K562 (cell line): ENCODE measurements around the gene MYCBP2.

Experiments used
- ATF2 ChIP-seq: sonication (generic); formaldehyde crosslinking; IDR thresholded peaks from 2 replicates; pipeline ENCODE4 v1.8.1; 2022; ENCODE audit warnings: missing genetic modification reagents
- CTCF ChIP-seq, 3 experiments: IDR thresholded peaks in 2 of 3; conservative IDR thresholded peaks in 1 of 3; 2 replicates each; pipeline ENCODE4 v1.5.1; 2011 to 2012; ENCODE audit warnings: low read length in 3 of 3, mild to moderate bottlenecking in 3 of 3, control low read depth in 2 of 3, improper control_type of control experiment in 1 of 3, inconsistent platforms in 1 of 3, low read depth in 1 of 3, mixed read lengths in 1 of 3, moderate library complexity in 1 of 3; ENCODE audit not compliant: insufficient read depth in 2 of 3
- EP400 ChIP-seq: fragments of 450-650 bp; IDR thresholded peaks from 2 replicates; pipeline ENCODE4 v1.6.1; 2017; ENCODE audit warnings: antibody characterized with exemption, mild to moderate bottlenecking, moderate library complexity
- HCFC1 ChIP-seq: IDR thresholded peaks from 2 replicates; pipeline ENCODE4 v1.6.1; 2012; ENCODE audit warnings: low read depth, low read length, improper control_type of control experiment
- POLR2A ChIP-seq: fragments of 450-650 bp; conservative IDR thresholded peaks from 2 replicates; pipeline ENCODE4 v1.6.1; 2016
- RAD21 ChIP-seq, 2 experiments: fragments of 250-450 bp in 1 of 2; fragments of 450-650 bp in 1 of 2; sonication (Bioruptor Pico) in 1 of 2; formaldehyde crosslinking in 1 of 2; IDR thresholded peaks in 1 of 2; conservative IDR thresholded peaks in 1 of 2; 2 replicates each; pipeline versions ENCODE4 v1.4.0 to v1.8.0; 2020 to 2022; ENCODE audit warnings: mild to moderate bottlenecking in 2 of 2, moderate library complexity in 1 of 2
- RFX5 ChIP-seq: IDR thresholded peaks from 2 replicates; pipeline ENCODE4 v1.6.1; 2011; ENCODE audit warnings: low read depth, mild to moderate bottlenecking, improper control_type of control experiment, low read length
- SMAD1 ChIP-seq: fragments of 150-350 bp; IDR thresholded peaks from 2 replicates; pipeline ENCODE4 v1.6.1; 2014; ENCODE audit warnings: low read length, low read depth; ENCODE audit not compliant: partially characterized antibody
- SMARCE1 ChIP-seq: fragments of 450-650 bp; IDR thresholded peaks from 2 replicates; pipeline ENCODE4 v1.7.1; 2016; ENCODE audit warnings: mild to moderate bottlenecking
- ZBED1 ChIP-seq: IDR thresholded peaks from 2 replicates; pipeline ENCODE4 v1.6.1; 2014
- ZNF12 ChIP-seq: sonication (generic); formaldehyde crosslinking; IDR thresholded peaks from 2 replicates; pipeline ENCODE4 v1.4.0; 2020; ENCODE audit warnings: mild to moderate bottlenecking, missing genetic modification reagents
- ZNF212 ChIP-seq: fragments of 450-650 bp; formaldehyde crosslinking; IDR thresholded peaks from 2 replicates; pipeline ENCODE4 v1.4.0; 2020; ENCODE audit warnings: mild to moderate bottlenecking

GRCh38 chr13:77351315-77351714 is 24.4 kb upstream of the MYCBP2 start:
- TF ChIP-seq POLR2A, result no peak
- TF ChIP-seq HCFC1, result no peak
- TF ChIP-seq ZBED1, result no peak
- TF ChIP-seq ZNF212, result no peak
- no peak for TF ChIP-seq RFX5
- no peak for TF ChIP-seq SMAD1
- TF ChIP-seq ZNF12 (CRISPR knock-in tag), result no peak
- no peak for TF ChIP-seq SMARCE1
- no peak for TF ChIP-seq RAD21 (CRISPR knock-in tag; conservative IDR thresholded peaks at IDR 0.05 in 1 of 2, IDR thresholded peaks at IDR 0.05 in 1 of 2)
- TF ChIP-seq CTCF (IDR thresholded peaks at IDR 0.05 in 2 of 3, conservative IDR thresholded peaks at IDR 0.05 in 1 of 3; ENCODE audit: insufficient read depth in 2 of 3, low read depth in 1 of 3, low read length in 3 of 3), result no peak
- TF ChIP-seq ATF2 (CRISPR knock-in tag), result no peak
- no peak for TF ChIP-seq EP400
